Peyer's patch (tissue), 4 donors: ENCODE data around the gene PACSIN2.

Experiments
- CTCF ChIP-seq, 6 experiments: fragments of 450-650 bp in 4 of 6; fragments of 200-600 bp in 2 of 6; sonication (generic) in 1 of 6; IDR thresholded peaks; one replicate each; pipeline ENCODE4 v1.5.1; 2017 to 2019; ENCODE audit warnings: antibody characterized with exemption in 6 of 6, mild to moderate bottlenecking in 3 of 6, moderate library complexity in 1 of 6
- POLR2A ChIP-seq, 2 donors: fragments of 450-650 bp; IDR thresholded peaks; one replicate each; pipeline ENCODE4 v1.5.1; 2017; ENCODE audit warnings: antibody characterized with exemption in 2 of 2, mild to moderate bottlenecking in 2 of 2, moderate library complexity in 2 of 2

- TF ChIP-seq CTCF (IDR thresholded peaks at IDR 0.05): no peak
- no peak for TF ChIP-seq POLR2A (IDR thresholded peaks at IDR 0.05)
These were observed 104.6 kb downstream of the PACSIN2 start for GRCh38 chr22:42910221-42910942.
